BLaER1 (cell line): ENCODE data around the gene ACHE.
"Not testable (repeated sequence)": the region's sequence is repeated elsewhere in the genome, so short reads cannot be mapped to it uniquely, and the experiment has no call there.

Experiments
- H3K27ac ChIP-seq: shearing (Covaris generic); formaldehyde crosslinking; 2 replicates; pipeline ENCODE4 v1.8.1; 2022
- H3K27me3 ChIP-seq: shearing (Covaris generic); formaldehyde crosslinking; 2 replicates; pipeline ENCODE4 v1.8.1; 2022
- H3K36me3 ChIP-seq: shearing (Covaris generic); formaldehyde crosslinking; 2 replicates; pipeline ENCODE4 v1.8.1; 2022
- H3K4me1 ChIP-seq: shearing (Covaris generic); formaldehyde crosslinking; 2 replicates; pipeline ENCODE4 v1.8.1; 2022
- H3K4me2 ChIP-seq: shearing (Covaris generic); formaldehyde crosslinking; 2 replicates; pipeline ENCODE4 v1.8.1; 2022
- H3K4me3 ChIP-seq: shearing (Covaris generic); formaldehyde crosslinking; 2 replicates; pipeline ENCODE4 v1.8.1; 2022
- H3K9ac ChIP-seq: shearing (Covaris generic); formaldehyde crosslinking; 2 replicates; pipeline ENCODE4 v1.8.1; 2022
- H3K9me3 ChIP-seq: shearing (Covaris generic); formaldehyde crosslinking; 2 replicates; pipeline ENCODE4 v1.8.1; 2022
- H4K20me1 ChIP-seq: shearing (Covaris generic); formaldehyde crosslinking; 2 replicates; pipeline ENCODE4 v1.8.1; 2022
- Cebpa-rat ChIP-seq: shearing (Covaris generic); IDR thresholded peaks from 2 replicates; pipeline ENCODE4 v1.8.1; 2022

ACHE gene

DNA sequence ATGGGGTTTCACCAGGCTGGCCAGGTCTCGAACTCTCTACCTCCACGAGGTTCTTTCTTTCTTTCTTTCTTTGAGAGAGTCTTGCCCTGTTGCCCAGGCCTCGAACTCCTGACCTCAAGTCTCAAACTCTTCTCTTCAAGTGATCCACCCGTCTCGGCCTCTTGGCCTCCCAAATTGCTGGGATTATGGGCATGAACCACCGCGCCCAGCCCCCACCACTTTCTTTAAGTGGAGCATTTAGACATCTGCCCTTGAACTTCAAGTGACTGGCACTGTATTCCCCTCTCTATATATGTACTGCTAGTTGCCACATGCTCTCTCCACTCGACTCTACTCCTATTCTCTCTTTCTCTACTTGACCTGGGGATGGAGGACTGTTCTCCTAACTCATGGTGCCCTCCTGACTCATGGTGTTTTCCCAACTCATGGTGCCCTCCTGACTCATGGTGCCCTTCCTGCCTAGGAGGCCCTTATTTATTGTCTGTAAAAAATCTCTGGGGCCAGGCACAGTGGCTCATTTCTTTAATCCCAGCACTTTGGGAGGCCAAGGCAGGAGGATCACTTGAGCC is 19.3 kb upstream of the ACHE start:
- H3K4me3 ChIP-seq = no peak overlapping the region
- no peaks in the 10 kb centered on the region for H3K36me3 ChIP-seq
- no peak for TF ChIP-seq Cebpa-rat
- H3K27me3 ChIP-seq = no peaks in the 10 kb centered on the region
- H3K4me2 ChIP-seq = no peak overlapping the region
- no peak overlapping the region for H3K9ac ChIP-seq
- no peaks in the 10 kb centered on the region for H3K4me1 ChIP-seq
- H3K9me3 ChIP-seq = no peaks in the 10 kb centered on the region
- no peak overlapping the region for H3K27ac ChIP-seq
- H4K20me1 ChIP-seq = no peaks in the 10 kb centered on the region

DNA sequence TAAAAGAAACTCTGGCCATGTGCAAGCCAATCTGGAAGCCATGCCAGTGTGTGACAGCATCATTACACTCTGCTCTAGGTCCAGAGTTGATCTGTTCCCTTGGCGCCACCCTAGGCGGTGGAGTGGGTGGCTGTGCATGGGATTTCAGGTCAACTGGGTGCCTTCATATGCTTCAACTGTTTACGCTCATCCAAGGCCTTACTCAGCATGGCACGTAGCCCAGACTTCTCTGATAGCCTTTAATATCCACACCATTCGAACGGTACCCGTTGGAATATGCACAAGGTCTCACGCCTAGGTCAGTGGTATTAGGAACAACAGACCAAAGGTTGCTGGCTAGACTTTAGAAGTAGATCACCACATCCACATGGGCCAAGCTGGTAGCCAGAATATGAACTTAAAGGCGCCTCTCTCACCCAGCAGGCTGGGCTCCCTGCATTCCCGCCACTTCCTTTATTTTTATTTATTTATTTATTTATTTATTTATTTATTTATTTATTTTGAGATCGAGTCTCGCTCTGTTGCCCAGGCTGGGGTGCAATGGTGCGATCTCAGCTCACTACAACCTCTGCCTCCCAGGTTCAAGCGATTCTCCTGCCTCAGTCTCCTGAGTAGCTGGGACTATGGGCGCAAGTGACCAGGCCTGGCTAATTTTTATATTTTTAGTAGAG is 18.7 kb upstream of the ACHE start:
- no peak overlapping the region for H3K4me3 ChIP-seq
- TF ChIP-seq Cebpa-rat = no peak
- H3K4me1 ChIP-seq = no peaks in the 10 kb centered on the region
- no peak overlapping the region for H3K9ac ChIP-seq
- no peaks in the 10 kb centered on the region for H3K27me3 ChIP-seq
- H4K20me1 ChIP-seq = no peaks in the 10 kb centered on the region
- no peaks in the 10 kb centered on the region for H3K9me3 ChIP-seq
- no peak overlapping the region for H3K27ac ChIP-seq
- H3K4me2 ChIP-seq = no peak overlapping the region
- no peaks in the 10 kb centered on the region for H3K36me3 ChIP-seq

DNA sequence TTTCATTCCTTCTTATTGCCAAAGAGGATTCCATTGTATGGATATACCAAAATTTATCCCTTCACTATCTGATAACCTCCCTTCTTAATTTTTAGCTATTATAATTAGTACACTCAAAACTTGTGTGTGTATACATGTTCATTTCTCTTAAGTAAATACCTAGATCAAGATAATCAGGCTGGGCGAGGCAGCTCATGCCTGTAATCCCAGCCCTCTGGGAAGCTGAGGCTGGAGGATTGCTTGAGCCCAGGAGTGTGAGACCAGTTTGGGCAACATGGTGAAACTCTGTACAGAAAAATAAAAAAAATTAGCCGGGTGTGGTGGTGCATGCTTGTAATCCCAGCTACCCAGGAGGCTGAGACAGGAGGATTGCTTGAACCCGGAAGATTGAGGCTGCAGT is 15.8 kb upstream of the ACHE start:
- Histone ChIP-seq H3K9me3 (peaks cover 8% of the 10 kb centered on the region; the same call in 1 of the 2 replicates), H3K4me1 (no peaks in the 10 kb centered on the region), H3K36me3 (no peaks in the 10 kb centered on the region), H3K27ac (no peak overlapping the region), H4K20me1 (no peaks in the 10 kb centered on the region), H3K9ac (no peak overlapping the region), H3K27me3 (no peaks in the 10 kb centered on the region), H3K4me2 (no peak overlapping the region), H3K4me3 (no peak overlapping the region)
- TF ChIP-seq Cebpa-rat = no peak

DNA sequence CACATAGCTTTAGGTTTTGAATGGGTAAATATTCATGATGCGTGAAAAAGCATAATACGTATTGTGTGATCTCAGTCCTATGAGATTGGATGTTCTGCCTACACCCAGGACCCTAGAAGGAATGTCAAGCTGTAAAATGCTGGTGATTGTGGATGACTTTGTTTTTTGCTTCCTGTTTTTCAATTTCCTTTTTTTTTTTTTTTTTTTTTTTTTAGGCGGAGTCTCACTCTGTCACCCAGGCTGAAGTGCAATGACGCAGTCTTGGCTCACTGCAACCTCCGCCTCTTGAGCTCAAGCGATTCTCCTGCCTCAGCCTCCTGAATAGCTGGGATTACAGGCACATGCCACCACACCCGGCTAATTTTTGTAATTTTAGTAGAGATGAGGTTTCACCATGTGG is 14.8 kb upstream of the ACHE start:
- not testable (repeated sequence) for H3K9ac ChIP-seq, H3K36me3 ChIP-seq, H4K20me1 ChIP-seq, H3K4me2 ChIP-seq, H3K4me3 ChIP-seq, H3K4me1 ChIP-seq, H3K27me3 ChIP-seq, H3K27ac ChIP-seq, H3K9me3 ChIP-seq

DNA sequence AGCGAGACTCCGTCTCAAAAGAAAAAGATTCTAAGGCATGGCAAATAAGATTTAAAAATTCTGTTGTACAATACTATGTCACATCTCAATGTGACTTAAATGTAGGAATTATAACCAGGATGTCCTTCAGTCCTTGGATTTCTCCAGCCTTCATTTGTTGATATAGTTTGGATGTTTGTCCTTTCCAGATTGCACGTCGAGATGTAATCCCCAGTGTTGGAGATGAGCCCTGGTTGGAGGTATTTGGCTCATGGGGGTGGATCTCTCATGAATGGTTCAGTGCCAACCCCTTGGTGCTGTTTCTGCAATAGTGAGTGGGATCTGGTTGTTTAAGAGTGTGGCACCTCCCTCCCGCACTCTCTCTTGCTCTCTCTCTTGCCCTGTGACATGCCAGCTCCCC is 12.8 kb upstream of the ACHE start:
- H4K20me1 ChIP-seq = no peaks in the 10 kb centered on the region
- H3K27ac ChIP-seq = no peak overlapping the region
- H3K4me3 ChIP-seq = no peak overlapping the region
- H3K9ac ChIP-seq = no peak overlapping the region
- no peaks in the 10 kb centered on the region; the same call in 1 of the 2 replicates for H3K4me1 ChIP-seq
- no peaks in the 10 kb centered on the region for H3K36me3 ChIP-seq
- no peak overlapping the region for H3K4me2 ChIP-seq
- H3K9me3 ChIP-seq = peaks cover 8% of the 10 kb centered on the region; the same call in 1 of the 2 replicates
- H3K27me3 ChIP-seq = no peaks in the 10 kb centered on the region
- no peak for TF ChIP-seq Cebpa-rat

DNA sequence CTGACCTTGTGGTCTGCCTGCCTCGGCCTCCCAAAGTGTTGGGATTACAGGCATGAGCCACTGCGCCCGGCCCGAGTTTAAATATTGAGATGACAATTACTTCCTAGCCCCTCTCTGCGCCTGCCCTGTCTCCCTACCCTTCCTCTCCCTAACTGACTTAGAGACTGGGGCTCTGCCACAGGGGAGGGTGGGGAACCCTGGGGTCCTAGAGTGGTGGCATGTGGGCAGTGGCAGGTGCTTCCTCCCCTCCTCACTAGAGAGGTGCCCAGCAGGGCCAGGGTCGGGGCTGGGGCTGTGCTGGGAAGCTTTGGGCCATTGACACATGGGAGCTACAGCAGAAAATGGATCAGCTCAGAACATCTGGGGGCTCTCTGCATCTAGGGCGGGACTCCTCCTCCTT is 7.0 kb upstream of the ACHE start:
- Histone ChIP-seq H3K27ac (no peak overlapping the region), H3K9ac (no peak overlapping the region), H4K20me1 (no peaks in the 10 kb centered on the region), H3K9me3 (no peaks in the 10 kb centered on the region), H3K4me1 (peaks cover 12% of the 10 kb centered on the region), H3K36me3 (no peaks in the 10 kb centered on the region), H3K4me3 (no peak overlapping the region), H3K27me3 (peaks cover 3% of the 10 kb centered on the region), H3K4me2 (peak overlapping the region; percentile 3; the same call in 1 of the 2 replicates)
- no peak for TF ChIP-seq Cebpa-rat

DNA sequence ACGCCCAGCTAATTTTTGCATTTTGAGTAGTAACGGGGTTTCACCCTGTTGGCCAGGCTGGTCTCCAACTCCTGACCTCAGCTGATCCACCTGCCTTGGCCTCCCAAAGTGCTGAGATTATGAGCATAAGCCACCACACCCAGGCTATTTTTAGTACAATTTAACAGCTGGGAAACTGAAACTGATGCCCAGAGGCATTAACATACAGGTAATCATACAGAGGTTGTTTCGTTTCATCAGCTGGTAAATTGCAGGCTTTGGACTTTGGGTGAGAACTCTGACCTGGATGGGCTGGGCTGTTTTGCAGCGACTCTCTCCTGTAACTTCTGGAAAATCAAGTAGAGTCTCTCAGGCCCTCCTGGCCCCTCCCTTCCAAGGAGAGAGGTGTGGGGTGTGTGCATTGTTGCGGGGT is 6.2 kb upstream of the ACHE start:
- no peak for TF ChIP-seq Cebpa-rat
- Histone ChIP-seq H3K4me3 (no peak overlapping the region), H3K9ac (no peak overlapping the region), H3K9me3 (no peaks in the 10 kb centered on the region), H4K20me1 (no peaks in the 10 kb centered on the region), H3K36me3 (no peaks in the 10 kb centered on the region), H3K4me1 (peaks cover 12% of the 10 kb centered on the region), H3K27me3 (peaks cover 10% of the 10 kb centered on the region), H3K4me2 (no peak overlapping the region), H3K27ac (no peak overlapping the region)

DNA sequence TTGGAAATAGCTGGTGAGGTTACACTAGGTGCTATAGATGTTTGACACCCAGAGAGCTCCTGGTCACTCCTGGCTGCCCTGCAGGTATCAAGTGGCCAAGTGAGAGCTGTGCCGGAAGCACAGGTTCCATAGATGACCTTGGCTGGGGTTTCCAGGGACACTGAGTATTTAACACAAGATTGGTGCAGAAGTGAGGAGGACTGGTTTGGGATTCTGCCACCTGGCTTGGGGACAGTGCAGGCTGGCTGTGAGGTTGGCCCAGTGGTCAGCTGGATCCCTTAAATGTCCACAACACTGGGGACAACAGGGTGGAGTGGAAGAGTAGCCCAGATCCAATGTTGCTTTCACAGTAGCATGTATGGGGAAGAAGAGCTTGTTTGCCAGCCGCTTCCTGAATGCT is 5.3 kb upstream of the ACHE start:
- TF ChIP-seq Cebpa-rat = no peak

DNA sequence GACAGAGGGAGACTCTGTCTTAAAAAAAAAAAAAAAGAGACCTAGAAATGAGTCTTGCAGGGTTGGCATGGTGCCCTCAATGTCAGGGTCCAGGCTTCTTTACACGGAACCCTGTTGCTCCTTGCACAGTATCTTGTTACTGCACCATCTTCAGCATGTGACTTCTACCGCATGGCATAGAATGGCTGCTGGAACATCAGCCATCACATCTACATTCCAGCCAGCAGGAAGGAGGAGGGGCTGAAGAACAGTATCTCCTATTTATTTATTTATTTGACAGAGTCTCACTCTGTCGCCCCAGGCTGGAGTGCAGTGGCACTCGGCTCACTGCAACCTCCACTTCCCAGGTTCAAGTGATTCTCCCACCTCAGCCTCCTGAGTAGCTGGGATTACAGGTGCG is 3.7 kb upstream of the ACHE start:
- Histone ChIP-seq H3K36me3 (no peaks in the 10 kb centered on the region), H3K9me3 (no peaks in the 10 kb centered on the region), H3K4me1 (peaks cover 24% of the 10 kb centered on the region), H3K9ac (no peak overlapping the region), H3K27ac (no peak overlapping the region), H4K20me1 (peaks cover 15% of the 10 kb centered on the region), H3K4me2 (no peak overlapping the region), H3K4me3 (no peak overlapping the region), H3K27me3 (peaks cover 35% of the 10 kb centered on the region)
- TF ChIP-seq Cebpa-rat = no peak

More for the DNA sequence above, 5.3 kb upstream of the ACHE start:
- H3K27ac ChIP-seq = no peak overlapping the region
- H3K36me3 ChIP-seq = no peaks in the 10 kb centered on the region
- H3K4me1 ChIP-seq = peaks cover 12% of the 10 kb centered on the region
- H3K4me3 ChIP-seq = no peak overlapping the region
- H3K9me3 ChIP-seq = no peaks in the 10 kb centered on the region
- H3K27me3 ChIP-seq = peaks cover 20% of the 10 kb centered on the region
- no peak overlapping the region for H3K4me2 ChIP-seq
- peaks cover 6% of the 10 kb centered on the region; the same call in 1 of the 2 replicates for H4K20me1 ChIP-seq
- H3K9ac ChIP-seq = no peak overlapping the region

DNA sequence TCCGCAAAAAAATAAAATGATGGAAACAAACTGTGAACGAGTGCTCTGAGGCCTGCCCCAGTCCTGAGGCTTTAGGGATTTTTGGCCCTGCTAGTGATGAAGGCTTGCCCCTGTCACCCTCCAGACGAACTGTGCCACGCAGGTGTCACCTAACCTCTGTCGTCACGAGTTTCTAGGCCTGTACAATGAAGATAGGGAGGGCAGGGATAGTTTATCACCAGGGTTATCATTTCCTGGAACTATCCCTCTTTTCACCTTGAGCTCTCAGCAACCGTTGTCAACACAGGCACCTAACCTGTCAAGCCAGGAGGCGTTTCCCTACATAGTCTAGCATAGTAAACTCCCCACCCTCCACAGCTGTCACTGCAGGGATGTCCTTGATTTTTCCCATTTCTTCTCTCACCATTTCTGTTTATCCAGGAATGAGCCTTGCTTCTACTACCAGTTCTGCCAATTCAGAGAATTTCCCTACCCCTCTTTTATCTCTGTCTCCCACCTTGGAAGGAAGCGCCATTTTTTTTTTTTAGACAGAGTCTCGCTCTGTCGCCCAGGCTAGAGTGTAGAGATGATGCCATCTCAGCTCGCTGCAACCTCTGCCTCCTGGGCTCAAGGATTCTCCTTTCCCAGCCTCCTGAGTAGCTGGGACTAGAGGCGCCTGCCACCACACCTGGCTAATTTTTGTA is 2.2 kb upstream of the ACHE start:
- H3K27ac ChIP-seq = no peak overlapping the region
- peaks cover 50% of the 10 kb centered on the region for H3K27me3 ChIP-seq
- H3K4me2 ChIP-seq = no peak overlapping the region
- H3K36me3 ChIP-seq = no peaks in the 10 kb centered on the region
- TF ChIP-seq Cebpa-rat = no peak
- peaks cover 30% of the 10 kb centered on the region for H3K4me1 ChIP-seq
- no peak overlapping the region for H3K4me3 ChIP-seq
- H3K9me3 ChIP-seq = no peaks in the 10 kb centered on the region
- peaks cover 15% of the 10 kb centered on the region for H4K20me1 ChIP-seq
- H3K9ac ChIP-seq = no peak overlapping the region
